H1 (cell line): ENCODE measurements around the gene SKP1. TPM values are rescaled to one million over a fixed set of nuclear protein-coding genes. Genes with fewer than 3 reads are reported as not detected.

Experiments
- ATF3 ChIP-seq: IDR thresholded peaks from 2 replicates; pipeline ENCODE4 v1.6.1; 2011; ENCODE audit warnings: low read depth, mild to moderate bottlenecking, low read length; ENCODE audit not compliant: insufficient read depth
- CREB1 ChIP-seq: IDR thresholded peaks from 2 replicates; pipeline ENCODE4 v1.6.1; 2012; ENCODE audit warnings: inconsistent platforms
- EP300 ChIP-seq, 2 experiments: IDR thresholded peaks; 1 replicate in 1 of 2; 2 replicates in 1 of 2; pipeline ENCODE4 v1.6.1; 2011 to 2012; ENCODE audit warnings: low read depth in 2 of 2, low read length in 2 of 2, mild to moderate bottlenecking in 2 of 2, borderline replicate concordance in 1 of 2, inconsistent platforms in 1 of 2, moderate library complexity in 1 of 2
- EZH2 ChIP-seq: fragments of 200-600 bp; sonication (generic); IDR thresholded peaks from 2 replicates; pipeline ENCODE4 v1.7.1; 2012; ENCODE audit warnings: low read depth, mild to moderate bottlenecking, moderate library complexity, low read length, inconsistent platforms; ENCODE audit not compliant: severe bottlenecking
- FOSL1 ChIP-seq: IDR thresholded peaks from 2 replicates; pipeline ENCODE4 v1.6.1; 2011; ENCODE audit warnings: mild to moderate bottlenecking, low read depth, low read length, moderate library complexity; ENCODE audit not compliant: insufficient read depth
- RBBP5 ChIP-seq: IDR thresholded peaks from 2 replicates; pipeline ENCODE4 v1.7.1; 2012; ENCODE audit warnings: low read depth, mild to moderate bottlenecking, inconsistent platforms, low read length, moderate library complexity, borderline replicate concordance
- TBP ChIP-seq: IDR thresholded peaks from 2 replicates; pipeline ENCODE4 v1.6.1; 2011; ENCODE audit warnings: low read depth, low read length, improper control_type of control experiment
- TCF12 ChIP-seq: IDR thresholded peaks from 2 replicates; pipeline ENCODE4 v1.6.1; 2011; ENCODE audit warnings: low read depth, mild to moderate bottlenecking, low read length
- polyA plus RNA-seq, 7 experiments: library from polyadenylated mRNA; depleted of rRNA in 3 of 7; stranded (reverse) in 5 of 7; unstranded in 2 of 7; fragments of >200 nt in 5 of 7; fragments of 200-250 nt in 2 of 7; gene quantifications; 1 replicate in 5 of 7; 2 replicates in 1 of 7; 4 replicates in 1 of 7; pipeline versions ENCODE4 v1.2.1 to v1.2.3, GENCODE V29; 2011 to 2013; ENCODE audit warnings: missing spikeins in 2 of 7, mixed read lengths in 2 of 7
- total RNA-seq: library from RNA; stranded (reverse); fragmentation: NEBNext Ultra II Directional; extraction: Animal tissue kit (Norgen Biotek cat#: 25700); gene quantifications from 2 replicates; pipeline ENCODE4 v1.2.1, GENCODE V29; 2021

SKP1 gene
- total and polyA plus RNA-seq, 2 of the 8 experiments (the other 6 are each of a cell fraction or from before 2014, with no cell fraction given), result 163 to 332 TPM

- TF ChIP-seq FOSL1 (no peak), ATF3 (no peak), EP300 (IDR thresholded peaks at IDR 0.05; ENCODE audit: borderline replicate concordance in 1 of 2, low read depth in 2 of 2, low read length in 2 of 2) (no peak), EZH2 (no peak), CREB1 (no peak), RBBP5 (no peak), TBP (no peak), TCF12 (no peak)
Observed at GRCh38 chr5:134161513-134162395, 15.0 kb downstream of the SKP1 start (continued).
